ENCODE measurements around the gene MAPK8IP3.

Gene MAPK8IP3

GRCh38 chr16:1740234-1740633 lies 34.2 kb downstream of the MAPK8IP3 start:
- DNase-seq (ENCODE audit: low read depth): no peak

- no peak for DNase-seq (ENCODE audit: low read depth)
Measured at GRCh38 chr16:1740781-1741490, 34.9 kb downstream of the MAPK8IP3 start.

- DNase-seq (ENCODE audit: low read depth): no peak
Measured at GRCh38 chr16:1741553-1742165, 35.7 kb downstream of the MAPK8IP3 start.

GRCh38 chr16:1743376-1744337 lies 37.7 kb downstream of the MAPK8IP3 start:
- DNase-seq (ENCODE audit: low read depth): no peak

- DNase-seq (ENCODE audit: low read depth): no peak
Measured at GRCh38 chr16:1744338-1744840, 38.4 kb downstream of the MAPK8IP3 start.

GRCh38 chr16:1745181-1745899 lies 39.3 kb downstream of the MAPK8IP3 start:
- DNase-seq (ENCODE audit: low read depth): no peak

- DNase-seq (ENCODE audit: low read depth): no peak
Measured at GRCh38 chr16:1745900-1746692, 40.1 kb downstream of the MAPK8IP3 start.

GRCh38 chr16:1746693-1747195 lies 40.7 kb downstream of the MAPK8IP3 start:
- DNase-seq (ENCODE audit: low read depth): no peak

- DNase-seq (ENCODE audit: low read depth): no peak
Measured at GRCh38 chr16:1747934-1748333, 41.9 kb downstream of the MAPK8IP3 start.

- DNase-seq (ENCODE audit: low read depth): no peak
Measured at GRCh38 chr16:1749152-1750117, 43.4 kb downstream of the MAPK8IP3 start.

- no peak for DNase-seq (ENCODE audit: low read depth)
Measured at GRCh38 chr16:1751946-1752345, 46.0 kb downstream of the MAPK8IP3 start.

GRCh38 chr16:1752853-1753252 lies 46.9 kb downstream of the MAPK8IP3 start:
- DNase-seq (ENCODE audit: low read depth): no peak

- DNase-seq (ENCODE audit: low read depth): no peak
Measured at GRCh38 chr16:1754204-1754603, 48.2 kb downstream of the MAPK8IP3 start.

- no peak for DNase-seq (ENCODE audit: low read depth)
Measured at GRCh38 chr16:1757714-1758461, 51.9 kb downstream of the MAPK8IP3 start.

GRCh38 chr16:1758923-1759322 lies 52.9 kb downstream of the MAPK8IP3 start:
- no peak for DNase-seq (ENCODE audit: low read depth)

- DNase-seq (ENCODE audit: low read depth): no peak
Measured at GRCh38 chr16:1759511-1759910, 53.5 kb downstream of the MAPK8IP3 start.

GRCh38 chr16:1760911-1761310 lies 54.9 kb downstream of the MAPK8IP3 start:
- DNase-seq (ENCODE audit: low read depth): no peak

- DNase-seq (ENCODE audit: low read depth): no peak
Measured at GRCh38 chr16:1761751-1762150, 55.8 kb downstream of the MAPK8IP3 start.

All from stimulated activated CD8-positive, alpha-beta memory T cell treated with anti-CD3 and anti-CD28 coated beads, Interleukin-12 subunit alpha, Interleukin-12 subunit beta, amount 100 ng/mL, for 4 hours (primary cell).